Cortex of kidney (tissue), 1 donor: Measurements from ENCODE around the gene UTP25.
A peak's percentile ranks its signal among the peaks of the same experiment; 100 is the strongest.

Experiments used
- DNase-seq: peaks from one replicate; lab custom pipeline; 2025; lab: John Stamatoyannopoulos, UW

UTP25 gene

DNA sequence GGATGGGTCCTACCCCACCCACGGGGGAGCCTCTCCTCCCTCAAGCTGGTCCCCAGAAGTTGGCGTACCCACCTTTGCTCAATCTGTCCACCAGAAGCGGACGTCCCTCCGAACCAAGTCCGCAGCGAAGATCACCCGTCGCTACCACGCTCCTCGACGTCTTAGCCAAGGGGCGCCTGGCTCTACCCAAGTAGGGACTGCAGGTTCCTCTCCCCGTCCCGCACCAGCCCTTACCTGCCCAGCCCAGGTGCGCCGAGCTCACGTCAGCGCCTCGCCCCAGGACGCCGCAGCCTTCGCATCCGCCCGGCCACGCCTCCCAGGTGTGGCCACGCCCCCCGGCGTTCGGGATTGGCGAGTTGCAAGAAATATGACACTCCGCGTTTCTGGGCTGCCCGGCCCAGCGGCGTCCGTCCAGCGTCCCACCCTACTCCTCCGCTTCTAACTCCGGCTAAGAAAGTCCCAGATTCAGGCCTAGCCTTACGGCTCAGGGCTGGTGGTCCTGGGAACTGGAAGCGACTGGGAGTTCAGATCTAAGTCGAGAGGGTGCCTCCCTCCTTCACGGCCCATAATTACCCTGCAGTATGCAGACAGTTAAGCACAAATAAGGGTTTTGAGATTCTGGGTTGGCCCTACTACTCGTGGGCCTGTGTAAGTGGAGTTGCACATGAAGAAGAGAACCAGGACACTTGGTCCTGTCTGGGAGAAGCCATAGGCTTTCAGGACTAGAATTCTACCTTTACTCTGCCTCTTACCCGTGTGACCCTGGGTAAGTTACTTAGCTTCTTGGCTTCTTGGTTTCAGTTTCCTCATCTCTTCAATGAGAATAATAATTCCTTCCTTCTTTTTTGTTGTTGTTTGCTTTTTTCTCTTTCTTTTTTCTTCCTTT is 21.7 kb upstream of the UTP25 start, which contains the start of gene IRF6:
TSS of gene IRF6 (minus strand) at position 268 of the 886 bp plus-strand sequence. CDS start 4,729 bp downstream, outside the sequence.
- DNase-seq: peak; percentile 13

DNA sequence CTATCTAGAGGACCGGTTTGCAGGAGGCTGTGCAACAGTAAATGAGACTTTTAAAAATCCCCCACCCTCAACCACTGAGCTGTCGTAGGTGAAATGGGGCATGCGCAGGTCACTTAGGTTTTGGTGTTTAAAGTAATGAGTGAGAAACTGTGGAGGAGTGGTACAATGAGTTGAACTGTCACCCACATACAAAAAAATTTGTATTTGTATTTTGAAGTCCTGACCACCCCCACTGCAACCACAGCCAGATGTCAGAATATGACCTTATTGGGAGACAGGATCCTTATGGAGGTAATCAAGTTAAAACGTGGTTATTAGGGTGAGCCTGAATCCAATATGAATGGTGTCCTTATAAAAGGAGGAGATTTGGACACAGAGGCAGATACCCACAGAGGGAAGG is 20.3 kb upstream of the UTP25 start:
- DNase-seq: no peak

DNA sequence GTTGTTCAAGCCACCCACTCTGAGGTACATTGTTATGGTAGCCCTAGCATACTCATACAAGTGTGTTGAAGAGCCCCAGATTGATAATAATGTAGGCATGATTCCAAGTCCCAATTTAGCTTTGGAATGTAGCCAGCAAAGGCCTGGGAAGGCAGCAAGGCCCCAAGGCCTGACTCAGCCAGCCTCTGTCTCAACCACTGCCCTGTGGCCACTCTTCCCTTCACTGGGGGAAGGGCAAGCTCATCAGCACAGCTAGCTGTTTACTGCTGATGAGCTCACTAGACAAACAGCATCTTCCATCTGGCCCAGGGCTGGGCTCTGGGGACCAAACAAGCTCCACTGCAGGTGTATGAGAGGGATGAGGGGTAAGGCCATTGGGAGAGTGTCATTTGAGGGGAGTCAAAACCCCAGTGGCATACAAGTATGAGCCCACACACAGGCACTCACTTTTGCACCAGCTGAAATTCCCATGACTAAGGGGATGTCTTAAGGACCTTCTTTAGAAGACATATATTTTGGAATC is 19.7 kb upstream of the UTP25 start:
- DNase-seq: no peak

DNA sequence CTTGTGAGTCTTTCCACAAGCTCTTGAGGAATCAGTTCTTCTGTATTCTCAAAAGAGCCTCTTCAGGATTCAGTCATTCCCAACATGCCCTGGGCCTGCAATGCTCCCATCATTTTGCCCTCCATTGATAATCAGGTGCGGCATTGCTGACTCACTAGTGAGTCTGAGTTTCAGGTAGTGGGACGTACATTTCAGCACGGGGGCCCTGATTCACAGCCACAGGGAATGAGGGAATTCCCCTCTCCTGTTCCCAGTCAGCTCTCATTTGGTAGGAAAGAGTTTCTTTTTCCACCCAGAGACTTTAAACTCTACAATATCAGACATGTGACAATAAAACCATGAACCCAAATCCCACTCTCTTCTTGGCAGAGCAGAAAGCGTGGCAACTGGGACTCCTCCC is 18.2 kb upstream of the UTP25 start:
- DNase-seq: no peak

DNA sequence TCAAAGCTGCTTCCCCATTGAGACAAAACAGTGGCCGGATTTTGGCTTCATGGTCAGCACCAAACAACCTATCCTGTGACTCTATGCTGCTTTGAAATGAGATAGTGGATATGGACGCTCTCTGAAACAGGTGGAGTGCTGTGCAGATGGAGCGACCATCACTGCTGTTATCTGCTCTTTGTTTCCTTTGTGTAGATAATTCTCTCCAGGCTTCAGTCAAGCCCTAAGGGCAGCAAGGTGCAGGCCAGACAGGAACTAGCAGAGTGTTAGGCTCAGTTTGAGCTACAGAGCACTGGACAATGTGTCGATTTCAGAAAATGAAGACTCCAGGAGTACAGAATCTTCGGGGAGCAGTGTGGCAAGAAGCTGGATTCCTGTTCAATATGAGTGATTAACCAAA is 17.0 kb upstream of the UTP25 start:
- DNase-seq: no peak

DNA sequence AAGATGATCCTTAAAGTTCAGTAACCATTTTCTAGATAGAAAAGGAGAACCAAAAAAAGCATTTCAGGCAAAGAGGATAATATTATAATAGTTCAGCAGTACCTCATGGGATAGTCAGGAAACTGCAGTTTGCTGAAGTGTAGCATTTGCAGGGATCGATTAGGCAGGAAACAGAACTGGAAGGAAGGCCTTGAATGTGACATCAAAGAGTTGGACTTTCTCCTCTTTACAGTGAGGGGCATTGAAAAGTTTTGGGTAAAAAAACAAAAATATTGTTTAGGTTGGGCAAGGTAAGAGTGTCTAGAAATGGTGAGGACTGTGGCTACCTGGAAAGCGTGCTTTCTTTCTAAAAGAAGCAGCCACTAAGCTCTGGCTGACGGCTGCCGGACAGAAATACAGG is 13.9 kb upstream of the UTP25 start:
- no peak for DNase-seq

DNA sequence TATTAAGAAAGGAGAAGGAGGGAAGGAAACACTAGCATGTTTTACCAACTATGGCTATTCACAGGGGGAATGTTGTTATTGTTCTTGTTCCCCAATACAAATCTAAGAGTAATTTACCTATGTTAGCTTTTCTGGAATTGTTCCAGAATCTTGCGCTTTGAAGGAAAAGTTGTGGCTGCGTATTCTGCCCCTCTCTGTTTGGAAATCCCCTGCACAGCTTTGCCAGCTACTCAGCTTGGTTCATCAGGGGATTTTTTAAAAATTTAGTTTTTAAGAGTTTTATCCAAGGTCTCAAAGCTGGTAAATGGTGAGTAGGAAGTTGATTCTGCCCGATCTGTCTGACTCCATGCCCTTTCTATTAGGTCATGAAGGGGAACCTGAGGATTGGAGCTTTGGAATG is 12.3 kb upstream of the UTP25 start:
- DNase-seq: no peak

DNA sequence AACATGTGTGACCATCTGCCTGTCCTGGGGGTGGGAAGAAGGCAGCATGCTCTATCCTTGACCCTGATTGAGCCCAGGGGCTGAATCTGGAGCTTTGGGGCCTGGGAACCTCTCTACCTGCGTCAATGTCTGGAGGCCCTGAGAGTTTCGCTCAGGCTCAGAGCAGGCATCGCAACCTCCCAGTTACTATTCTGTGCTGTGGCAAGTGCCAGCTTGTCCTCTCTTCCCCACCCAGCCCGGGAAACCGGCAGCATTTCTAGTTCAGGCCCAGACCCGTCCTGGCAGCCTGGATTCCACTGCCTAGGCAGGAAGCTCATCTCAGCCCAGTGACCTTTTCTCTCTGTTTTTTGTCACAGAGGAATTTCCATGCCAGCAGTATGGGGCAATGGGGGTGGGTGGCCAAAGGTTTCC is 11.8 kb upstream of the UTP25 start:
- DNase-seq: no peak

DNA sequence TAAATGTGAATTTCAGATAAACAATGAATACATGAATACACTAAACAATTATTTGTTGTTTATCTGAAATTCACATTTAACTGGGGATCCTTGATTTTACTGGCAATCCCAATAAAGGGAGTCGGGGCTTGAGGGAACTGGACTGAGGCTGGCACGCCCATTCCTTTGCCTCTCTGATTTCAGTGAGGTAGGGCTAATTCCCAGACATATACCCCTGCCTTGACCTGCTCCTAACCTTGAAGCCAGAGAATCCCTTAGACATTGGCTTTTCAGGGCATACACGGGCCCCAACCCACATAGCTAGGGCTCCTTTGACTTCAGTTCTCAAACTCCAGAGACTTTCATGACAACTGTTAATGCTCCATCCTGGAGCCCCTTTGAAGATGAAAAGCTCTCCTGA is 10.8 kb upstream of the UTP25 start:
- no peak for DNase-seq

DNA sequence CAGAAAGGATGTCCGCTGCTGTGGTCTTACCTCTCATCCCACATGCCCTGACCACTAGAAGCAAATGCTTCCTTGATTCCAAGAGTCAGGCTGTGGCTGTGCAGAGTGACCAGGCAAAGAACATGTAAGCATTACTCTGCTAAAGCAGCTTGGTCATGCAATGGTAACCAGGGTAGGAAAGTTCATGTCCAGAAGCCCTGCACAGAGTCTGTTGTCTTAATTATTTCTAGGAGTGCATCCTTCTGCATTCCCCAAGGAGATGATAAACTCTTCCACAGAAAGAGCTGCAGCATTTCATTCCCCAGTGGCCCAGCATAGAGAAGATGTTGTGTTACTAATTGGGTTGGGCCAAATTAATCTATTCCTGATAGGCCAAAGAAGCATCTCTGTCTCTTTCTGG is 10.1 kb upstream of the UTP25 start:
- DNase-seq: no peak

DNA sequence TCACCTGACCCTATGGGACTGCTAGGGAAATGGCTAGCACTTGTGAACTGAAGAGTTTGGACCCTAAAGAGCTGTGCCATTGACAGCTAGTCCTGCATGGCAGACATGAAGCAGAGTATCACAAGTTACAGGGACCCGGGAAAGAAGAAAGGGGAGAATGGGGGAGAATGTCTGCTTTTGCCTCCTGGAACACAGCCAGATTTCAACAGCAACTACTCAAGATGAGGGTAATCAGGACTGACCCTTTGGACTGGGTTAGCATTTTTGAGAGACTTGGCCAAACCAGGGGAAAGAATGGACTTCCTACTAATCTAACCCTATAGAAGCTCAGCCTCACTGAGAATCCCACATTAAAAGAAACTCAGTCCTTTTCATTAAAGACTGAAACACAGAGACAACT is 8.7 kb upstream of the UTP25 start:
- no peak for DNase-seq

DNA sequence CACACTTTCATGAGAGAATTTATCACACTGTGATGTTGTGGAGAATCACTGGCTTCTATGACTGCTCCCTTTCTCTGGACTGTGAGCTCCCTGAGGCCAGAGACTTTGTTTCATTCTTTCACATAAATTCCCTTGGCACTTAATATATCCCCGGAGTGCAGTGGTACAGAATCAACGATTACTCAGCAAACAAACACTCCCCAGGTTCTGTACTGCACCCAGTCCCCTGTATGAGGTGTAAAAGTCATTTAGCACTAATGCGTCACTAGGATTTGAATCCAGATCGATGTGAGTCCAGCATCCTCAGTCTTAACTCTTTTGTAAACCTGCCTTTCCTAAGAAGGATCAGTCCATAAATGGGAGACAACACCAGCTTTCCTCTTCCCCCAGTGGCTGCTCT is 6.8 kb upstream of the UTP25 start:
- no peak for DNase-seq

DNA sequence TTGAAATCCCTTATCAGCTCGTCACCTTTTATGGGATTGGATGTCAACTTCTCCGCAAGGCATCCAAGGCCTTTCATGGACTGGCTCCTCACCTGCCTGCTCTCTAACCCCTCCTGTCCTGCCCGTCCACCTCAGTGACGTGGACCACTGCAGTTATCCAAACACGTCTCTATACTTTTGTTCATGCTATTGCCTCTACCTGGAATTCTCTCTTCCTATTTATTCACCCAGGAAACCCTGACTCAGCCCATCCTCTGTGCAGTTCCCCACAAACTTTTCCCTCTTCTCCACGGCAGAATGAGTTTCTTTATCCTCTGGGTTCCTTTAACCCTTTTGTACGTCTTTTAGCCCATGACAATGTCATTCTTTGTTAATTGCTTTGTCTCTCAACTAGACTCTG is 5.1 kb upstream of the UTP25 start:
- DNase-seq: no peak

DNA sequence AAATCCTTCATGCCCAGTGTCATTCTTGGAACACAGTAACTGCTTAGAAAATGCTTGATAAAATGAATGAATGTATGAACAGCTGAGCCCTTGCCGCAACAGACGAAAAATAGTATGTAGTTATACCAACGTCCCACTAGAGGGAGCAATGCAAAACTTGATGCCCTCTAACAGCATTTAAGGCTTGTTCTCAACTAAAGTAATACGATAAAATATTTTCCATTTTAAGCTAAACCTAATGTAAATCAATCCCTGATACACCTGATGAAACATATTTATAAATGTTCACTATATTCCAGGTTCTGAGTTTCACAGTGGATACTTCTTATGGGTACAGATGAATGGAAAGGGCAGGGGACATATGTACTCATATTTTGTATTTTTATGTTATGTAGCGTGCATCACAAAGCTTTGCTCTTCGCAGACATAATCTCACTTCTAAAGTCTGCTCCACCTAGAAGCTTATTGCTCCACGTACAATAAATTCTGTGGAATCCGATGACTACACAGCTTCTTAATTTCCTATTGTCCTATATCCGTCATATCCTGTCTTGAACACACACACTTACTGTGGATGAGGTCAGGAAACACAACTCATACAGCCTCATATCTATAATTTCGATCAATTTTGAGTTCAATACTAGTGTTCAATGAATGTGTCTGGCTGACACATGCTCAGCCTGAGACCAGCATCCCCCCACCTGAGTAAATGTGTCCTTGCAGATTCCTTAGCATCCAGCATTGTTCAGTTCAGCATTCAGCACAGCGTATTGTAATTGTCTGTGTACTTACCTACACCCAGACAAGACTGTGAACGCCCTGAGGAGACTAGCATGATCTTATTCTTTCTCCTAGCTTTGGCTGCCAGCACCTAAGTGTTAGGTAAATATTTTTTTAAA is 4.4 kb upstream of the UTP25 start:
- no peak for DNase-seq

DNA sequence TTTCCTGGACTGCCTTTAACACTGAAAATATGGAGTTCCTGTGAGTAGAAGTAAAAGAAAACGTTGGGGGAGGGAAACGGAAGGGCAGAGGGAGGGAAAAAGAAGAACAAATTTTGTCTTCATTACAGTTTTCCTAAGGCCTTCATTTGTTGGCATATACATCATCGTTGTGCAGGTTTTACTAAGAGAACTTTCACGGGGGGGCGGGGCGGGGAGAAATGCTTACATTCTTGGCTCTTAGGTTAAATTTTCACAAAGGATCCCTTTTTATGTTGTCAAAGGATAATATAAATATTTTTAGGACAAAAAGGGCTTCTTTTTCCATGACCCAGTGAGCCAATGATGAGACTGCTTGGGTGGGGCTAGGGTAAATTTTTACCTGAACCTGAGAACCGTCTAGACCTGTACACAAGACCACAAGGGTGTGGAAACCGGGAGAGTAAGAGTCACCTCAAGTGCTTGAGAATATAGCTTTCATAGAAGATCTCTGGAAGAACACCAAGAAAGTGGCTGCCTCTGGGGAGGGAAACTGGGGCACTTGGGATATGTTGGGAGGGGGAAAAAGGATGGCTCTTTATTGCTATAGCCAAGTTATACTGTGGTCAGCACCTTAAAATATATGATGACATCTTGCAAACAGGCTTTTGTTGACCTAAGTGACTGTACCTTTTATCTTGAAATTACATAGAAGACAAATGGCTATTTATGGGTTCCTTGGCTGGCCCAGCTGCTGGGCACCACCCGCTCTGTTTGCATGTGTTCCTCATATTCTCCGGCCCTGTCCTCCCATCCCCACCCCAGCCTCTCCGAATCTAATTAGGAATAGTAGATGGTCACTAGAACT is 2.0 kb upstream of the UTP25 start:
- no peak for DNase-seq

DNA sequence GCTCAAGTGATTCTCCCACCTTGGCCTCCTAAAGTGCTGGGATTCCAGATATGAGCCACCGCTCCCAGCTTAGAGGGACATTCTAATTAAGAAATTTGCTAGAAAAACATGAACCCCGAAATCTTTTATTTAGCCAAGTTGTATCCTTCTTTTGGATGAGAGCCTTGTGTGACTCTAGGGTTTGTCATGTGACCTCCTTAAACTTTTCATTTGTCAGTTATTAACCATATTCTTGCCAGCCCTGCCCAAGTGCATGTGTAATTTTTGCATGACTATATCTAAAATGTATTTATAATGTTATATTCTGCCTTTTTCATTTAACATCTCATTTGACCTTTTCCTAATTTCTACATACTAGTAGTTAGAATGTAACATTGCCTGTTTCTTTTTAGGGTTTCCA is 1.9 kb downstream of the UTP25 start:
- DNase-seq: no peak

DNA sequence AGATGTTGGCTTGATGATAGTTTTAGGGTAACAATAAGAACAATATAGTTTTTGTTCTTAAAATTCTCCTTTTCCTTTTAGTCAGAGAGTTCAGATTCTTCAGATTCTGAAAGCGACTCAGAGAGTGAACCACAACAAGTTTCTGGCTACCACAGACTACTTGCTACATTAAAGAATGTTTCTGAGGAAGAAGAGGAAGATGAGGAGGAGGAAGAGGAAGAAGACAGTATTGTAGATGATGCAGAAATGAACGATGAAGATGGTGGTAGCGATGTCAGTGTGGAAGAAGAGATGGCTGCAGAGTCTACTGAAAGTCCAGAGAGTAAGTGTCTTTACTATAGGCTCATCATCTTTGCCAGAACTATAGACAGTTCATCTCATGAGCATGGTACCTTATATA is 3.0 kb downstream of the UTP25 start:
- no peak for DNase-seq

DNA sequence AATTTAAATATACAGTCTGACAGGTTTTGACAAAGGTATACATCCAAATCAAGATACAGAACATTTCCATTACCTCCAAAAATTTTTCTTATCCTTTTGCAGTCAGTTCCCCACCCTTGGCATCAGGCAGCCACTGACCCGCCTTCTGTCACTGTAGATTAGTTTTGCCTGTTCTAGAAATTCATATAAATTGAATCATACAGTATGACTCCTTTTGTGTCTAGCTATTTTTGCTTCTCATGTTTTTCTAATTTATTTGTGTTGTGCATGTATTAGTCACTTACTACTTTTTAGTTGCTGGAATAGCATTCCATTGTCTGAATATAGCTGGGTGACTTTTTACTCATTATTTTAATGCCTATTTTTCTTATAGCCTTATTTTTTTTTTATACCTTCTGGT is 3.8 kb downstream of the UTP25 start:
- DNase-seq: no peak

DNA sequence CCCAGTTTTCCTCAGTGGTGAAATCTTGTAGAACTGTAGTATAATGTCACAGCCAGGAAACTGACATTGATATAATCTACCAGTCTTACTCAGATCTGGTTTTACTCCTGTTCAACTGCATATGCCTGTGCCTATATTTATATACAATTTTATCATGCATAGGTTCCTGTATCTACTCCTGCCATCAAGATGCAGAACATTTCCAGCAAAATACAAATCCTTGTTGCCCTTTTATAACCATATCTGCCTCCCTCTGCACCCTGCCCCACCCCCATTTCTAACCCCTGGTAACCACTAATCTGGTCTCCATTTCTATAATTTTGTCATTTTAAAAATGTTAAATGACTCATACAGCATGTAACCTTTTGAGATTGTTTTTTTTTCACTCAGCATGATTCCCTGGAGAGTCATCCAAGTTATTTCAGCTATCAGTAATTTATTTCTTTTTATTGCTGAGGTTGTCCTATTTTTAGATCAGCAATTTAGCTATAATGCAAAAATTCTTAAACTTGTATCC is 8.1 kb downstream of the UTP25 start:
- DNase-seq: no peak

DNA sequence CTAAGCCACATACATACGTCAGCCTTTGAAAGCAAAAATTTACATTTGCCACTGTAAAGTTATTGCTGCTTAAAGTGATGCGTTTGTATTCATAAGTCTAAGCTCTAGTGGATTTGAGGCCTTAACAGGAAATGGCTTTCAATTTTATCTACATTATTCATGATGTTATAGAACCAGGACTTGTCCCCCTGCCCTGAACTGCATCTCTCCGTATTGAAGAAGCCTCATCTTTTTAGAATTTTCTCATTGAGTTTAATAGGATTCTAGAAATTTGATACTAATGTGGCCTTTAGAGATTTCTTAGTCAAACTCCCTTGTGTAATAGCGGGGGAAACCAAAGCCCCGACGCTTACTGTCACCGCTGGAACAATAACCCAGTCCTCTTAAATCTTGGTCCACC is 9.9 kb downstream of the UTP25 start:
- no peak for DNase-seq

DNA sequence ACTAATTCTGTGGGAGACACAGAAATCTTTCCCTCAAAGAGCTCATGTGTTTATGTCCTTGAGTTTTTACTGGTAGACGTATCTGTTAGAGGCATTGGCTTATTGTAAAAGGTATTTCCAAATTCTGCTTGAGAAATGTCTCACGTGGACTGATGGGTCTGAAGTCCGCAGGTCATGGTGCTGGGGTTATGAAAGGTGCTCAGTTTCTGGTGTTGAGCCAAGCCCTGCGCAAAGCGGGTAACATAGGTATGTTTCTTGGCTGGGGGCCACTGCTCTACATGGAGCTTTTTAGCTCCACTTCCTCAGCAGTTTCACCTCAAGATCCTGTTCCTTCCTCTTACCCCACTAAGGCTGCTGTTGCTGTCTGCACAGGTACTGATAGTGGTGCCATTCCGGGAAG is 10.8 kb downstream of the UTP25 start:
- no peak for DNase-seq
